ENCODE results near the gene TSPAN9. TPM values are rescaled to one million over a fixed set of nuclear protein-coding genes. Genes with fewer than 3 reads are reported as not detected.

The TSPAN9 gene
- total and polyA plus RNA-seq, 2 of the 4 experiments (the other 2 are of a cell fraction) = 17.7 to 39.1 TPM

- TF ChIP-seq MAFK (IDR thresholded peaks at IDR 0.05; ENCODE audit: low read depth, low read length) = no peak
Observed at GRCh38 chr12:3295646-3296408, 218.6 kb downstream of the TSPAN9 start (continued).

- H3K14ac ChIP-seq (replicated peaks; ENCODE audit: low read depth, low read length) = no peak overlapping the region
- no peak for TF ChIP-seq NFE2L2 (IDR thresholded peaks at IDR 0.05; ENCODE audit: low read depth, low read length)
- no peak for TF ChIP-seq CHD1 (IDR thresholded peaks at IDR 0.05; ENCODE audit: low read depth, low read length)
- TF ChIP-seq, protein P1, sequence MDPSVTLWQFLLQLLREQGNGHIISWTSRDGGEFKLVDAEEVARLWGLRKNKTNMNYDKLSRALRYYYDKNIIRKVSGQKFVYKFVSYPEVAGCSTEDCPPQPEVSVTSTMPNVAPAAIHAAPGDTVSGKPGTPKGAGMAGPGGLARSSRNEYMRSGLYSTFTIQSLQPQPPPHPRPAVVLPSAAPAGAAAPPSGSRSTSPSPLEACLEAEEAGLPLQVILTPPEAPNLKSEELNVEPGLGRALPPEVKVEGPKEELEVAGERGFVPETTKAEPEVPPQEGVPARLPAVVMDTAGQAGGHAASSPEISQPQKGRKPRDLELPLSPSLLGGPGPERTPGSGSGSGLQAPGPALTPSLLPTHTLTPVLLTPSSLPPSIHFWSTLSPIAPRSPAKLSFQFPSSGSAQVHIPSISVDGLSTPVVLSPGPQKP (IDR thresholded peaks at IDR 0.05; ENCODE audit: borderline replicate concordance, low read depth, low read length) = no peak
- TF ChIP-seq RCOR1 (IDR thresholded peaks at IDR 0.05; ENCODE audit: insufficient replicate concordance, low read length) = no peak
- TF ChIP-seq MAFK (IDR thresholded peaks at IDR 0.05; ENCODE audit: low read depth, low read length) = no peak
- TF ChIP-seq RAD21 (IDR thresholded peaks at IDR 0.05; ENCODE audit: low read length) = no peak
- TF ChIP-seq POLR2A (IDR thresholded peaks at IDR 0.05; ENCODE audit: low read depth, low read length) = no peak
- no peak for TF ChIP-seq SMC3 (IDR thresholded peaks at IDR 0.05; ENCODE audit: low read depth, low read length)
- no peak for TF ChIP-seq CEBPB (IDR thresholded peaks at IDR 0.05; ENCODE audit: low read depth, low read length)
- TF ChIP-seq RFX5 (IDR thresholded peaks at IDR 0.05; ENCODE audit: low read depth, low read length) = no peak
- no peak for TF ChIP-seq BHLHE40 (IDR thresholded peaks at IDR 0.05; ENCODE audit: low read depth, low read length)
- no peak for TF ChIP-seq FOS (IDR thresholded peaks at IDR 0.05; ENCODE audit: low read depth, low read length)
- TF ChIP-seq MXI1 (IDR thresholded peaks at IDR 0.05; ENCODE audit: borderline replicate concordance, low read depth, low read length) = no peak
- TF ChIP-seq, protein P2, sequence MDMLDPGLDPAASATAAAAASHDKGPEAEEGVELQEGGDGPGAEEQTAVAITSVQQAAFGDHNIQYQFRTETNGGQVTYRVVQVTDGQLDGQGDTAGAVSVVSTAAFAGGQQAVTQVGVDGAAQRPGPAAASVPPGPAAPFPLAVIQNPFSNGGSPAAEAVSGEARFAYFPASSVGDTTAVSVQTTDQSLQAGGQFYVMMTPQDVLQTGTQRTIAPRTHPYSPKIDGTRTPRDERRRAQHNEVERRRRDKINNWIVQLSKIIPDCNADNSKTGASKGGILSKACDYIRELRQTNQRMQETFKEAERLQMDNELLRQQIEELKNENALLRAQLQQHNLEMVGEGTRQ (IDR thresholded peaks at IDR 0.05; ENCODE audit: low read depth, low read length) = no peak
- TF ChIP-seq MAZ (IDR thresholded peaks at IDR 0.05; ENCODE audit: borderline replicate concordance, low read depth, low read length) = no peak
Observed at GRCh38 chr12:3296409-3296701, 219.2 kb downstream of the TSPAN9 start.

More at GRCh38 chr12:3296409-3296701, 219.2 kb downstream of the TSPAN9 start:
- ATAC-seq (ENCODE audit: low read depth) (no peak), DNase-seq (no peak)
- WGBS, 2 experiments (ENCODE audit: extremely low coverage in 2 of 2, insufficient read length in 1 of 2) = no CpG with 5 or more reads among the region's 6 CpGs
- H2AK5ac ChIP-seq (ENCODE audit: low read depth, low read length) = no peak overlapping the region
- H3K4me1 ChIP-seq (ENCODE audit: control insufficient read depth, insufficient read depth, low read length) = peaks cover 7% of the 10 kb centered on the region
- no peak overlapping the region for H2BK120ac ChIP-seq (ENCODE audit: low read depth, low read length)
- no peak overlapping the region for H2BK5ac ChIP-seq (ENCODE audit: low read depth, low read length, poor library complexity, severe bottlenecking)
- H3K4ac ChIP-seq (ENCODE audit: low read depth, low read length) = no peak overlapping the region
- H3K9me1 ChIP-seq (ENCODE audit: insufficient read depth, low read length) = peaks cover 2% of the 10 kb centered on the region
- no peak overlapping the region for H3K9ac ChIP-seq (ENCODE audit: low read depth, low read length)
- no peaks in the 10 kb centered on the region for H3K79me1 ChIP-seq (ENCODE audit: low read depth in 1 of 2, low read length in 2 of 2)
- H4K20me1 ChIP-seq (ENCODE audit: insufficient read depth, low read length) = peaks cover 7% of the 10 kb centered on the region; the same call in 1 of the 2 replicates
- no peak overlapping the region for H2AK9ac ChIP-seq (replicated peaks; ENCODE audit: low read depth, low read length, poor library complexity)
- no peak overlapping the region for H3K23ac ChIP-seq (ENCODE audit: low read depth, low read length)
- no peak overlapping the region for H3K56ac ChIP-seq (ENCODE audit: extremely low read depth, insufficient read depth, low read length)
- no peak overlapping the region for H2BK15ac ChIP-seq (ENCODE audit: low read depth, low read length)
- no peak overlapping the region for H3K18ac ChIP-seq (ENCODE audit: low read depth, low read length)
- H3K4me2 ChIP-seq (ENCODE audit: low read depth, low read length) = no peak overlapping the region
- no peak overlapping the region for H4K5ac ChIP-seq (ENCODE audit: low read depth, low read length)
- intact Hi-C loops (cut with micrococcal nuclease) (loop anchor here (5.0 kb wide), 1 partner anchor 361 kb away; no protein-coding TSS in a partner anchor), dilution Hi-C loops (cut with HindIII; ENCODE audit: low sequenced_read_pairs, unreplicated experiment) (no loop called here), in situ Hi-C loops (cut with MboI; ENCODE audit: low sequenced_read_pairs) (loop anchor here (10.0 kb wide), 1 partner anchor 508 kb away; no protein-coding TSS in a partner anchor)
- no peaks in the 10 kb centered on the region for H3K9me3 ChIP-seq (ENCODE audit: control insufficient read depth, insufficient read depth, low read length)
- no TSS peak for BruUV-seq (replicated peaks)
- H4K91ac ChIP-seq (ENCODE audit: insufficient read depth, low read depth, low read length) = no peak overlapping the region
- H3K36me3 ChIP-seq (ENCODE audit: control insufficient read depth, insufficient read depth, low read length) = no peaks in the 10 kb centered on the region
- no peaks in the 10 kb centered on the region for H3K27me3 ChIP-seq (ENCODE audit: control insufficient read depth, insufficient read depth, low read length)
- ChIA-PET CTCF (no interaction called here), POLR2A (ENCODE audit: unreplicated experiment) (no interaction called here)
- H4K8ac ChIP-seq (ENCODE audit: low read depth in 2 of 2, low read length in 2 of 2) = no peak overlapping the region
- H2AFZ ChIP-seq (replicated peaks; ENCODE audit: low read length, poor library complexity) = no peak overlapping the region
- no peak overlapping the region for H3K4me3 ChIP-seq (ENCODE audit: insufficient read depth, low read depth, low read length)
- no peak overlapping the region for H3K27ac ChIP-seq (ENCODE audit: insufficient read depth, low read length)
- H2BK20ac ChIP-seq (ENCODE audit: low read depth, low read length) = no peak overlapping the region
